H1 (cell line): ENCODE results near the gene MRPS10. TPM values are rescaled to one million over a fixed set of nuclear protein-coding genes. Genes with fewer than 3 reads are reported as not detected.

Experiments
- ZNF274 ChIP-seq: IDR thresholded peaks from 2 replicates; pipeline ENCODE4 v1.7.0; 2012; ENCODE audit warnings: low read length, borderline replicate concordance; ENCODE audit errors: extremely low read depth
- polyA plus RNA-seq, 7 experiments: library from polyadenylated mRNA; depleted of rRNA in 3 of 7; stranded (reverse) in 5 of 7; unstranded in 2 of 7; fragments of >200 nt in 5 of 7; fragments of 200-250 nt in 2 of 7; gene quantifications; 1 replicate in 5 of 7; 2 replicates in 1 of 7; 4 replicates in 1 of 7; pipeline versions ENCODE4 v1.2.1 to v1.2.3, GENCODE V29; 2011 to 2013; ENCODE audit warnings: missing spikeins in 2 of 7, mixed read lengths in 2 of 7
- total RNA-seq: library from RNA; stranded (reverse); fragmentation: NEBNext Ultra II Directional; extraction: Animal tissue kit (Norgen Biotek cat#: 25700); gene quantifications from 2 replicates; pipeline ENCODE4 v1.2.1, GENCODE V29; 2021

Gene MRPS10
- total and polyA plus RNA-seq, 2 of the 8 experiments (the other 6 are each of a cell fraction or from before 2014, with no cell fraction given): 20.5 to 33.6 TPM

GRCh38 chr6:42179945-42180313 is 37.7 kb downstream of the MRPS10 start (continued):
- TF ChIP-seq ZNF274: no peak
